Tibial nerve (tissue), 4 donors: Measurements from ENCODE around the gene CAPZA2. TPM values are rescaled to one million over a fixed set of nuclear protein-coding genes. Genes with fewer than 3 reads are reported as not detected.
"Not testable (repeated sequence)": the region's sequence is repeated elsewhere in the genome, so short reads cannot be mapped to it uniquely, and the experiment has no call there.

ENCODE experiments used
- DNase-seq, 2 donors: peaks; one replicate each; pipeline ENCODE4 v3.0.0-alpha.2; 2019; ENCODE audit warnings: low spot score in 2 of 2
- H3K27ac ChIP-seq, 4 donors: fragments of 200-600 bp; sonication (generic) in 3 of 4; one replicate each; pipeline ENCODE4 v1.5.1; 2017 to 2019; ENCODE audit warnings: mild to moderate bottlenecking in 1 of 4
- H3K27me3 ChIP-seq, 2 donors: fragments of 200-600 bp; sonication (generic) in 1 of 2; one replicate each; pipeline versions ENCODE4 v1.5.1 to v1.6.0; 2017 to 2019
- H3K36me3 ChIP-seq, 3 donors: fragments of 200-600 bp; sonication (generic); one replicate each; pipeline ENCODE4 v1.5.1; 2018 to 2019
- H3K4me1 ChIP-seq, 4 donors: fragments of 200-600 bp; sonication (generic) in 3 of 4; one replicate each; pipeline ENCODE4 v1.5.1; 2017 to 2019
- H3K4me3 ChIP-seq, 4 donors: fragments of 200-600 bp; sonication (generic) in 3 of 4; one replicate each; pipeline ENCODE4 v1.5.1; 2017 to 2019; ENCODE audit warnings: mild to moderate bottlenecking in 1 of 4, moderate library complexity in 1 of 4
- H3K9me3 ChIP-seq, 4 donors: fragments of 200-600 bp; sonication (generic) in 3 of 4; one replicate each; pipeline ENCODE4 v1.5.1; 2017 to 2019
- EP300 ChIP-seq, 2 donors: sonication (generic); formaldehyde crosslinking; IDR thresholded peaks; one replicate each; pipeline ENCODE4 v1.6.1; 2017; ENCODE audit warnings: antibody characterized with exemption in 2 of 2, mild to moderate bottlenecking in 1 of 2
- POLR2A ChIP-seq, 2 donors: fragments of 450-650 bp; IDR thresholded peaks; one replicate each; pipeline ENCODE4 v1.6.1; 2017; ENCODE audit warnings: antibody characterized with exemption in 2 of 2, mild to moderate bottlenecking in 2 of 2, moderate library complexity in 2 of 2
- WGBS, 2 donors: methylation state at CpG; one replicate each; pipeline ENCODE4 v1.1.5; 2018; 5-methylcytosine and 5-hydroxymethylcytosine counted together
- total RNA-seq, 4 donors: library from RNA; depleted of rRNA; stranded (reverse); fragments of >200 nt; gene quantifications; one replicate each; pipeline ENCODE4 v1.1.0, GENCODE V29; 2016
- TF ChIP-seq, protein P1 (sequence below), 5 experiments: fragments of 200-600 bp in 3 of 5; fragments of 450-650 bp in 2 of 5; sonication (generic) in 3 of 5; IDR thresholded peaks; one replicate each; pipeline ENCODE4 v1.5.1; 2016 to 2019; ENCODE audit warnings: antibody characterized with exemption in 5 of 5, mild to moderate bottlenecking in 3 of 5, moderate library complexity in 2 of 5

CAPZA2 gene
- total RNA-seq, 4 donors from 2014 or later = 55.5 to 127 (median 99.2) TPM

DNA sequence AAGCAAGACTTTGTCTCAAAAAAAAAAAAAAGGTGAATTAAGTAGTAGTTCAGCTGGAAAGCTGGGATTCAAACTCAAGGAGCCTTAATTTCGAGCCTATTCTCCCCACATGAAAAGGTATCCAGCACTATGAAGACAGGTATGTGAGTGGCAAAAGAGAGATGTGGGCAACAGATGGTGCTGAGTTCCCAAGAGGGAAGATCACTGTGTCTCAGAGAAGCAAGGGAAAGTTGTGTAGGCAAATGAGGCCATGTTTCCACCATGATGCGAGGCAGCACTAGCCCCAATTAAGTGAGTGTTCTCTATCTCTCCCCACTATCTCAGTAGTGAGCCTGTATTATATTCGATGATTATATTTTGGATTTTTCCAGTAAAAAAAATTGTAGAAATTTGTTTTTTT is 71.1 kb downstream of the CAPZA2 start:
- no peaks in the 10 kb centered on the region for H3K9me3 ChIP-seq
- no peak overlapping the region for H3K4me3 ChIP-seq
- H3K27me3 ChIP-seq = no peaks in the 10 kb centered on the region
- H3K4me1 ChIP-seq = no peaks in the 10 kb centered on the region
- WGBS, 2 donors = 96% methylated on average over 3 of the region's 3 CpGs
- H3K27ac ChIP-seq = no peak overlapping the region
- H3K36me3 ChIP-seq = no peaks in the 10 kb centered on the region
- no peak for DNase-seq
- TF ChIP-seq, protein P1, sequence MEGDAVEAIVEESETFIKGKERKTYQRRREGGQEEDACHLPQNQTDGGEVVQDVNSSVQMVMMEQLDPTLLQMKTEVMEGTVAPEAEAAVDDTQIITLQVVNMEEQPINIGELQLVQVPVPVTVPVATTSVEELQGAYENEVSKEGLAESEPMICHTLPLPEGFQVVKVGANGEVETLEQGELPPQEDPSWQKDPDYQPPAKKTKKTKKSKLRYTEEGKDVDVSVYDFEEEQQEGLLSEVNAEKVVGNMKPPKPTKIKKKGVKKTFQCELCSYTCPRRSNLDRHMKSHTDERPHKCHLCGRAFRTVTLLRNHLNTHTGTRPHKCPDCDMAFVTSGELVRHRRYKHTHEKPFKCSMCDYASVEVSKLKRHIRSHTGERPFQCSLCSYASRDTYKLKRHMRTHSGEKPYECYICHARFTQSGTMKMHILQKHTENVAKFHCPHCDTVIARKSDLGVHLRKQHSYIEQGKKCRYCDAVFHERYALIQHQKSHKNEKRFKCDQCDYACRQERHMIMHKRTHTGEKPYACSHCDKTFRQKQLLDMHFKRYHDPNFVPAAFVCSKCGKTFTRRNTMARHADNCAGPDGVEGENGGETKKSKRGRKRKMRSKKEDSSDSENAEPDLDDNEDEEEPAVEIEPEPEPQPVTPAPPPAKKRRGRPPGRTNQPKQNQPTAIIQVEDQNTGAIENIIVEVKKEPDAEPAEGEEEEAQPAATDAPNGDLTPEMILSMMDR (IDR thresholded peaks at IDR 0.05) = no peak
- no peak for TF ChIP-seq POLR2A (IDR thresholded peaks at IDR 0.05)
- no peak for TF ChIP-seq EP300 (IDR thresholded peaks at IDR 0.05)

DNA sequence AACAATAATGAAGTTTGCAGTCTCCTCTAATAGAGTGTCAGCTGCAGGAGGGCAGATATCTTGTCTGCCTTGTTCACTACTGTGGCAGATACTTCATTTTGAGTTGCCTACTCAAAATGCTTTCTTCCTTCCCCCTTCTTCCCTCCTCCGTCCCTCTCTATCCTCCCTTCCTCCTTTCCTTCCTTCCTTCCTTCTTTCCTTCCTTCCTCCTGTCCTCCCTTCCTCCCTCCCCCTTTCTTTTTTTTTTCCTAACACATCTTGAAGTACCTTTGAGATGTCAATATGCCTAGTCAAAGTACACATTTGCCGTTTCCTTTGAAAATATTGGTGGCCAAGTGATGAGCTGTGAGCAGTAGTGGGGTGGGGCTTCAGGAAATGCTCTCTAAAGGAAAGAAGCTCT is 72.2 kb downstream of the CAPZA2 start:
- Histone ChIP-seq H3K4me1 (no peaks in the 10 kb centered on the region), H3K9me3 (no peaks in the 10 kb centered on the region), H3K36me3 (no peaks in the 10 kb centered on the region), H3K27ac (no peak overlapping the region), H3K27me3 (no peaks in the 10 kb centered on the region), H3K4me3 (no peak overlapping the region)
- WGBS, 2 donors = 71 to 79% methylated on average over 2 of the region's 2 CpGs
- no peak for TF ChIP-seq EP300 (IDR thresholded peaks at IDR 0.05)
- TF ChIP-seq, protein P1 (IDR thresholded peaks at IDR 0.05) = no peak
- TF ChIP-seq POLR2A (IDR thresholded peaks at IDR 0.05) = no peak
- no peak for DNase-seq

DNA sequence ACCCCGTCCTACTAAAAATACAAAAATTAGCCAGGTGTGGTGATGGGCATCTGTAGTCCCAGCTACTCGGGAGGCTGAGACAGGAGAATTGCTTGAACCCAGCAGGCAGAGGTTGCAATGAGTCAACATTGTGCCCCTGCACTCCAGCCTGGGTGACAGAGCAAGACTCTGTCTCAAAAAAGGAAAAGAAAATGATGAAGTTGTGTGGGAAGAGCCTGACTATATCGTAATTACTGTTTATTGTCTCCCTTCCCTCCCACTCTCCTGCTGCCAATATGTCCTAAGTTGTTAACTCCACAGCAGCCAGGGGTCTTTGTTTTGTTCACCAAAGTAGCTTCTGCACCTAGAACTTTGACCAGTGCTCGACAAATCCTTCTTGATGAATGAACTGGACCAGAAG is 74.5 kb downstream of the CAPZA2 start:
- not testable (repeated sequence) for DNase-seq, H3K36me3 ChIP-seq, H3K27me3 ChIP-seq, H3K9me3 ChIP-seq, H3K4me3 ChIP-seq, H3K4me1 ChIP-seq, H3K27ac ChIP-seq
- WGBS, 2 donors = 64% methylated on average over 4 of the region's 4 CpGs

DNA sequence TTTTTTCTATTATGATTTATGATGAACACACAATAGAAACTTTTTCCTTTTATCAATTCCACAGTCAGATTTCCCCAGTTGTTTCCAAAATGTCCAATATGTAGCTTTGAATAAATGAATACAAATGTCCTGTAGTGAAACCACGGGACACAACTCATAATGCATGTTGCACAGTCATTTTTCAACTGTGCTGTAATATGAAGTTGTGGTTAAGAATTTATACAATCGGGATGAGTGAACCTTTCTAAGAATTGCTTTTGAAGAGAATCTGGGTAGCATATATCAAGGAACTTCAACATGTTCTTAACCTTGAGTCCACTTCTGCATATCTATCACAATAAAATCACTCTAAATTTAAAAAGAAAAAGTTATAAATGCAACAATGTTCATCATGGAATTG is 76.3 kb downstream of the CAPZA2 start:
- Histone ChIP-seq H3K27ac (no peak overlapping the region), H3K27me3 (no peaks in the 10 kb centered on the region), H3K36me3 (no peaks in the 10 kb centered on the region), H3K4me3 (no peak overlapping the region), H3K4me1 (no peaks in the 10 kb centered on the region), H3K9me3 (no peaks in the 10 kb centered on the region)
- TF ChIP-seq, protein P1 (IDR thresholded peaks at IDR 0.05) = no peak
- no peak for TF ChIP-seq EP300 (IDR thresholded peaks at IDR 0.05)
- no peak for TF ChIP-seq POLR2A (IDR thresholded peaks at IDR 0.05)
- no peak for DNase-seq
- WGBS, 2 donors = 74 to 82% methylated on average over 2 of the region's 2 CpGs

DNA sequence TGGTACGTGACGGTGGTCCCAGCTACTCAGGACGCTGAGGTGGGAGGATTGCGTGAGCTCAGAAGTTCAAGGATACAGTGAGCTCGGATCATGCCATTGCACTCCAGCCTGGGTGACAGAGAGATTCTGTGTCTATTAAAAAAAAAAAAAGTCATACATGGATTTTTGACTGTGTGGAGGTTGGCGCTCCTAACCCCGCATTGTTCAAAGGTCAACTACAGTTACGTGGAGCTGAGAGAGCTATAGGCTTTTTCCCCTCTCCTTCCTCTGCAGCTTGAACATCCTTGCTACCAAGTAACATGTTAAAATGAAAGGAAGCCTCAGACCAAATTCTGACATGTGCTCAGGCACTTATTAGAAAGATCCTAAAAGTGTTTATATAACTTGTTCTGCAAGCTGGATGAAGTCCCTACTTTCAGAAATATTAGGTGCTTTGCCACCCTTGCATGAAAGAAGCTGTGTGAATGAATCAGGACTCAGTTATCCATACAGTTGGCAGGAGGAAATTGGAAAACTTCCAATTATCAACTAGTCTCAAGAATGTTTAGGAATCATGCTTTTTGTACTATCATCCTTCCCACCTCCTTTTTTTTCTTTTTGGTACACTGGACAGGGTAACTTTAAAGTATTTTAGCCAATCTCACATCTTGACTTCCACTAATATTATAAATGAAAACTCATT is 78.4 kb downstream of the CAPZA2 start:
- H3K27ac ChIP-seq = no peak overlapping the region
- H3K4me3 ChIP-seq = no peak overlapping the region
- no peaks in the 10 kb centered on the region for H3K4me1 ChIP-seq
- TF ChIP-seq EP300 (IDR thresholded peaks at IDR 0.05) = no peak
- TF ChIP-seq, protein P1 (IDR thresholded peaks at IDR 0.05) = no peak
- H3K27me3 ChIP-seq = no peaks in the 10 kb centered on the region
- 74 to 78% methylated on average over 8 of the region's 8 CpGs for WGBS, 2 donors
- DNase-seq = no peak
- no peaks in the 10 kb centered on the region for H3K36me3 ChIP-seq
- no peaks in the 10 kb centered on the region for H3K9me3 ChIP-seq

DNA sequence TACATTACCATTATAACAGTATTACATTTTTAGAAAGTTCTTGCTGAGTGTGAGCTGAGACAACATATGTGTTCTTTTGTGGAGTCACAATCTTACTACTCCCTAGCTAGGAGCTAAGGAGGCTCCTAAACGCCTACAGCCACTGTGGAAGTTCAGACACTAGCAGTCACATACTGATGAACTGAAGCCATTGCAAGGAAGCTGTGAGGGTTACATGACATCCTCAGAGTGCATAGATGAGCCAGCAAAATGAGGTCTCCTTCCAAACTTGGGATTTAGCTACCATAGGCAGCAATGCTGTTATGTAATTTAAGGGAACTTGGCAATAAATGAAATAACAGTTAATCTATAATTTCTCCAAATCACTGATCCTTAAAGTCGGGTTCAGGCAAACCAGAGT is 80.1 kb downstream of the CAPZA2 start:
- WGBS, 2 donors = 79 to 81% methylated on average over 2 of the region's 2 CpGs
- no peaks in the 10 kb centered on the region for H3K36me3 ChIP-seq
- TF ChIP-seq EP300 (IDR thresholded peaks at IDR 0.05) (no peak), POLR2A (IDR thresholded peaks at IDR 0.05) (no peak)
- TF ChIP-seq, protein P1 (IDR thresholded peaks at IDR 0.05) = no peak

More for the DNA sequence above, 80.1 kb downstream of the CAPZA2 start:
- Histone ChIP-seq H3K27ac (no peak overlapping the region), H3K27me3 (no peaks in the 10 kb centered on the region), H3K4me1 (no peaks in the 10 kb centered on the region), H3K4me3 (no peak overlapping the region), H3K9me3 (no peaks in the 10 kb centered on the region)
- DNase-seq = no peak
